ENCODE results near the gene USH2A. TPM values are rescaled to one million over a fixed set of nuclear protein-coding genes. Genes with fewer than 3 reads are reported as not detected.

USH2A gene
- total RNA-seq, 1 donor from 2014 or later = 0.14 TPM

DNA sequence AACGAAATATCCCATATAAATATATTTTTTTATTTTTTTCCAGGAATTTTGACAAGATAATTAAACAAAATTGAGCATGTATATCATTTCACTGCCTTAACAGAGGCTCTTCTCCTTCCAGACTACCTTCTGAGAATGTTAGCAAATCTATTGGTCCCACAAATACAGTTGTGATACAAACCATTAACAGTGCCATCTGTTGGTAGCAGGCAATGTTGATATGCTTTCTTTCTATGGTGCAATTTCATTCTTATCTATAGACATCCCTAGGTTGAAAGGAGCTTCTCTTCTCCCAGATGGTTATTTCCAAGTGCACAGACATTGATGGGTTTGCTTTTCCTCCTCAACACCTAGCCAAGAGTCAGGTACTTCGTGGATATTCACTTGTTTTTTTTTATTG, 303.6 kb downstream of the USH2A start:
- H3K4me1 Mint-ChIP-seq = no peaks in the 10 kb centered on the region
- DNase-seq (ENCODE audit: low read depth, low spot score) = no peak
- no peaks in the 10 kb centered on the region for H3K36me3 Mint-ChIP-seq (ENCODE audit: low read depth)
- H3K27ac Mint-ChIP-seq (ENCODE audit: unreplicated experiment) = no peak overlapping the region
- H3K27me3 Mint-ChIP-seq (ENCODE audit: low read depth) = no peaks in the 10 kb centered on the region
- no peak overlapping the region for H3K4me3 Mint-ChIP-seq
- peaks cover 2% of the 10 kb centered on the region for H3K9me3 Mint-ChIP-seq
- TF ChIP-seq, protein P1, sequence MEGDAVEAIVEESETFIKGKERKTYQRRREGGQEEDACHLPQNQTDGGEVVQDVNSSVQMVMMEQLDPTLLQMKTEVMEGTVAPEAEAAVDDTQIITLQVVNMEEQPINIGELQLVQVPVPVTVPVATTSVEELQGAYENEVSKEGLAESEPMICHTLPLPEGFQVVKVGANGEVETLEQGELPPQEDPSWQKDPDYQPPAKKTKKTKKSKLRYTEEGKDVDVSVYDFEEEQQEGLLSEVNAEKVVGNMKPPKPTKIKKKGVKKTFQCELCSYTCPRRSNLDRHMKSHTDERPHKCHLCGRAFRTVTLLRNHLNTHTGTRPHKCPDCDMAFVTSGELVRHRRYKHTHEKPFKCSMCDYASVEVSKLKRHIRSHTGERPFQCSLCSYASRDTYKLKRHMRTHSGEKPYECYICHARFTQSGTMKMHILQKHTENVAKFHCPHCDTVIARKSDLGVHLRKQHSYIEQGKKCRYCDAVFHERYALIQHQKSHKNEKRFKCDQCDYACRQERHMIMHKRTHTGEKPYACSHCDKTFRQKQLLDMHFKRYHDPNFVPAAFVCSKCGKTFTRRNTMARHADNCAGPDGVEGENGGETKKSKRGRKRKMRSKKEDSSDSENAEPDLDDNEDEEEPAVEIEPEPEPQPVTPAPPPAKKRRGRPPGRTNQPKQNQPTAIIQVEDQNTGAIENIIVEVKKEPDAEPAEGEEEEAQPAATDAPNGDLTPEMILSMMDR (conservative IDR thresholded peaks at IDR 0.05) = peak; percentile 61

DNA sequence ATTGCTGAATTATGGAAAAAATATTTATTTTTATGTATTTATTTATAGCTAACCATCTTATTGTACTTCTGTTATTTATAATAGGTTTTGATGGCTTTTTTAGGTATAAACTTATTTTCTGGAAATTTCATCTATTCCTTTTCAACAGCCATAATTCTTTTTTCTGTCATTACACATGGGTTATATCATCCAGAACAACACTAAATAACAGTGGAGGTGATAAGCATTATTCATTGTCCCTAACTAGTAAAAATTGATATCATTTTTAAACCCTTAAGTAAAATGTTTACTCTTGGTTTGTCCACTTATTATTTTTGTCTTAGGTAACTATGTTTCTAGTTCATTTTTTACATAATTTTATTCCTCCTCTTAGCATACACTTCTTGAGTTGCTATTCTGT, 309.1 kb downstream of the USH2A start:
- Mint-ChIP-seq H3K27ac (ENCODE audit: unreplicated experiment) (no peak overlapping the region), H3K4me3 (no peak overlapping the region), H3K27me3 (ENCODE audit: low read depth) (no peaks in the 10 kb centered on the region), H3K9me3 (no peaks in the 10 kb centered on the region), H3K4me1 (no peaks in the 10 kb centered on the region), H3K36me3 (ENCODE audit: low read depth) (no peaks in the 10 kb centered on the region)
- TF ChIP-seq, protein P1 (conservative IDR thresholded peaks at IDR 0.05) = no peak
- DNase-seq (ENCODE audit: low read depth, low spot score) = no peak

DNA sequence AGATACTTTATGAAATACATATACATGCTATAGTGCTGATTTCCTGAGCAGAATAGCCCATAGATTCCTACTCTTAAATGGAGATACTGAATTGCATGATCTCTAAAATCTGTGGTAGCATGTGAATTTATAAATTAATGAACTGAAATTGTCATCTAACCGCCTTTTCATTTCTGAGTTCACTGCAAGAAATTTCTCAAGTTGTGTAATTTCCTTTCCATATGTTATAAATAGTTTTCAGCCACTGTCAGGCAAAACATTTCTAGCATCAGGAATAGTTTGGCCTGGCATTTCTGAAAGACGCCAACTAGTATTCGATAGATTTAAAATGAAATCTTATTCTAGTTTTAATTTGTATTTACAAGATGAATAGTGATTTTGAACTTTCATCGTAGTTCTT, 310.1 kb downstream of the USH2A start:
- H3K4me3 Mint-ChIP-seq = no peak overlapping the region
- H3K4me1 Mint-ChIP-seq = no peaks in the 10 kb centered on the region
- TF ChIP-seq, protein P1 (conservative IDR thresholded peaks at IDR 0.05) = no peak
- H3K27me3 Mint-ChIP-seq (ENCODE audit: low read depth) = no peaks in the 10 kb centered on the region
- H3K36me3 Mint-ChIP-seq (ENCODE audit: low read depth) = no peaks in the 10 kb centered on the region
- H3K27ac Mint-ChIP-seq (ENCODE audit: unreplicated experiment) = no peak overlapping the region
- no peak for DNase-seq (ENCODE audit: low read depth, low spot score)
- H3K9me3 Mint-ChIP-seq = no peaks in the 10 kb centered on the region

DNA sequence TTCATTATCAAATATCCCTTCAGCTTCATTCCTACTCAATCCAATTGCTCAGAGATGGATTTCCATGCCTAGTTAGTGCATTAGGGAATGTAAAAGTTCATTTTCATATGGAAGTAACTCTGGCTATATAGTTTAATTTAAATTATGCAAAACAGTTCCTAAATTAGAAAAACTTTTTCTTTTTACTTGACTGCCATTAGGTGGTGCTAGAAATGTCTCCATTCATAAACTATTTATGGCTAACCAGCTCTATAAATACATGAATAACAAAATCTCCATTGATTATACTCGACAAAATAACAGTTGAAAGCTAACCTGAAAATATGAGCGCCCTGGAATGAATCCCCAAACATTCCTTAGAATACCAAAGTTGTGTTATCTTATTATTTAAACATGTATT, 311.4 kb downstream of the USH2A start:
- H3K36me3 Mint-ChIP-seq (ENCODE audit: low read depth) = no peaks in the 10 kb centered on the region
- TF ChIP-seq, protein P1 (conservative IDR thresholded peaks at IDR 0.05) = no peak
- H3K27ac Mint-ChIP-seq (ENCODE audit: unreplicated experiment) = no peak overlapping the region
- H3K9me3 Mint-ChIP-seq = no peaks in the 10 kb centered on the region
- DNase-seq (ENCODE audit: low read depth, low spot score) = no peak
- no peaks in the 10 kb centered on the region for H3K4me1 Mint-ChIP-seq
- H3K27me3 Mint-ChIP-seq (ENCODE audit: low read depth) = no peaks in the 10 kb centered on the region
- no peak overlapping the region for H3K4me3 Mint-ChIP-seq

DNA sequence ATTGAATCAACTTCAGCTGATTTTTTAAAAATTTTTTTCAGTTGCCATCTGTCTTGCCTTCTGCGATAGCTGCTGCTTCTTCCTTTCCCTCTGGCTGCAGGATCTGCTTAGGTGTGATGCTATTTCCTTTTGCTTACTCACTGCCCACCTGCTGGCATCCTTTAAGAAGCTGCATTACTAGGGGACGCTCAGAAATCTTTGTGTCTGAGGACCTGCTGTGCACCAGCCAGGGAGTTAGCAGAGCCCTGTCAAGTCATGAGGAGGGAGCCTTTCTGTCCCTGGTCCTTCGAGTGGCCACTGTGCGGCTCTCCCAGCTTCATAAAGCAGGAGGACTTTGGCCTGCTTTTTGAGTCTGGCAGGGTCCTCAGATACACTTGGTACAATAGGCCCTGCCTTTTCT, 327.8 kb downstream of the USH2A start:
- no peaks in the 10 kb centered on the region for H3K27me3 Mint-ChIP-seq (ENCODE audit: low read depth)
- H3K36me3 Mint-ChIP-seq (ENCODE audit: low read depth) = no peaks in the 10 kb centered on the region
- TF ChIP-seq, protein P1 (conservative IDR thresholded peaks at IDR 0.05) = no peak
- no peak overlapping the region for H3K4me3 Mint-ChIP-seq
- no peaks in the 10 kb centered on the region for H3K9me3 Mint-ChIP-seq
- no peak overlapping the region for H3K27ac Mint-ChIP-seq (ENCODE audit: unreplicated experiment)
- H3K4me1 Mint-ChIP-seq = peaks cover 3% of the 10 kb centered on the region
- DNase-seq (ENCODE audit: low read depth, low spot score) = no peak

DNA sequence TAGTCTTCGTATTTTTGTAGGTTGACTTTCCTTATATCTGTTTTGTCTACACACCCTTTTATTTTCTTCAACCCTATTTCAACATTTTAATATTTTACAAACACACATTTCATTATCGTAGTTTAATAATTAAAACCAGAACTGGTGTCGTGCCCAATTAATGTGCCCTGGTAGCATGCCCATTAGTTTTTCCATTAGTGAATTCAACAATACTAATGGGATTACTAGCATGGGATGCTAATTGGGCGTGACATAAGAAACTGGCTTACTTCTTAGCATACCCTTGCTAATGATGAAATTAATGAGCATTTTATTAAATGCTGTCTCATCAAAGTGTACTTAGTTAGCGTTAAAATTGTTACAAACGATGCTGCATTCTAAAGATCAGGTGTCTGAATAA, 332.7 kb downstream of the USH2A start:
- H3K9me3 Mint-ChIP-seq = no peaks in the 10 kb centered on the region
- DNase-seq (ENCODE audit: low read depth, low spot score) = no peak

More for the DNA sequence above, 332.7 kb downstream of the USH2A start:
- no peaks in the 10 kb centered on the region for H3K27me3 Mint-ChIP-seq (ENCODE audit: low read depth)
- H3K4me3 Mint-ChIP-seq = no peak overlapping the region
- H3K4me1 Mint-ChIP-seq = peaks cover 17% of the 10 kb centered on the region
- TF ChIP-seq, protein P1 (conservative IDR thresholded peaks at IDR 0.05) = no peak
- H3K27ac Mint-ChIP-seq (ENCODE audit: unreplicated experiment) = no peak overlapping the region
- H3K36me3 Mint-ChIP-seq (ENCODE audit: low read depth) = no peaks in the 10 kb centered on the region

Measured in neural crest cell (in vitro differentiated cells).